HCT116 (cell line): ENCODE measurements around the gene COL1A1.

Experiments
- ELF1 ChIP-seq: IDR thresholded peaks from 2 replicates; pipeline ENCODE4 v1.6.1; 2012; ENCODE audit warnings: low read depth, borderline replicate concordance
- EZH2 ChIP-seq: fragments of 200-600 bp; sonication (generic); IDR thresholded peaks from 2 replicates; pipeline ENCODE4 v1.6.1; 2017; ENCODE audit warnings: antibody characterized with exemption, mixed run types
- FOSL1 ChIP-seq: IDR thresholded peaks from 2 replicates; pipeline ENCODE4 v1.6.1; 2012; ENCODE audit warnings: low read depth
- POLR2A ChIP-seq: IDR thresholded peaks from 2 replicates; pipeline ENCODE4 v1.7.0; 2011; ENCODE audit warnings: borderline replicate concordance; ENCODE audit not compliant: insufficient read depth, insufficient read length; ENCODE audit errors: extremely low read depth
- POLR2AphosphoS5 ChIP-seq: IDR thresholded peaks from 2 replicates; pipeline ENCODE4 v1.6.1; 2011; ENCODE audit warnings: mild to moderate bottlenecking, low read depth, low read length, moderate library complexity
- RAD21 ChIP-seq: IDR thresholded peaks from 2 replicates; pipeline ENCODE4 v1.6.1; 2012; ENCODE audit warnings: low read depth, mild to moderate bottlenecking
- REST ChIP-seq: IDR thresholded peaks from 2 replicates; pipeline ENCODE4 v1.6.1; 2012; ENCODE audit warnings: low read depth
- SIN3A ChIP-seq: IDR thresholded peaks from 2 replicates; pipeline ENCODE4 v1.6.1; 2012; ENCODE audit warnings: low read depth
- TCF7L2 ChIP-seq: IDR thresholded peaks from 2 replicates; pipeline ENCODE4 v1.7.0; 2011; ENCODE audit warnings: borderline replicate concordance, inconsistent platforms; ENCODE audit not compliant: insufficient read depth, insufficient read length; ENCODE audit errors: extremely low read depth
- YY1 ChIP-seq: IDR thresholded peaks from 2 replicates; pipeline ENCODE4 v1.6.1; 2011; ENCODE audit warnings: low read length, low read depth, moderate library complexity, mild to moderate bottlenecking; ENCODE audit not compliant: insufficient replicate concordance; ENCODE audit errors: extremely low read depth
- TF ChIP-seq, protein P1 (sequence below): IDR thresholded peaks from 2 replicates; pipeline ENCODE4 v1.6.1; 2012
- TF ChIP-seq, protein P2 (sequence below), 3 experiments: fragments of 200-600 bp in 1 of 3; sonication (generic) in 1 of 3; IDR thresholded peaks in 2 of 3; conservative IDR thresholded peaks in 1 of 3; 2 replicates each; pipeline ENCODE4 v1.5.1; 2012 to 2017; ENCODE audit warnings: low read depth in 2 of 3, low read length in 2 of 3, antibody characterized with exemption in 1 of 3, borderline replicate concordance in 1 of 3, control low read depth in 1 of 3, mild to moderate bottlenecking in 1 of 3, mixed read lengths in 1 of 3, mixed run types in 1 of 3, moderate library complexity in 1 of 3; ENCODE audit not compliant: insufficient read depth in 1 of 3

- TF ChIP-seq, protein P1, sequence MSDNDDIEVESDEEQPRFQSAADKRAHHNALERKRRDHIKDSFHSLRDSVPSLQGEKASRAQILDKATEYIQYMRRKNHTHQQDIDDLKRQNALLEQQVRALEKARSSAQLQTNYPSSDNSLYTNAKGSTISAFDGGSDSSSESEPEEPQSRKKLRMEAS, result no peak
- TF ChIP-seq POLR2A (no peak), ELF1 (no peak), RAD21 (no peak), FOSL1 (no peak), REST (no peak), YY1 (no peak), EZH2 (no peak), SIN3A (no peak), TCF7L2 (no peak), POLR2AphosphoS5 (no peak)
- TF ChIP-seq, protein P2, sequence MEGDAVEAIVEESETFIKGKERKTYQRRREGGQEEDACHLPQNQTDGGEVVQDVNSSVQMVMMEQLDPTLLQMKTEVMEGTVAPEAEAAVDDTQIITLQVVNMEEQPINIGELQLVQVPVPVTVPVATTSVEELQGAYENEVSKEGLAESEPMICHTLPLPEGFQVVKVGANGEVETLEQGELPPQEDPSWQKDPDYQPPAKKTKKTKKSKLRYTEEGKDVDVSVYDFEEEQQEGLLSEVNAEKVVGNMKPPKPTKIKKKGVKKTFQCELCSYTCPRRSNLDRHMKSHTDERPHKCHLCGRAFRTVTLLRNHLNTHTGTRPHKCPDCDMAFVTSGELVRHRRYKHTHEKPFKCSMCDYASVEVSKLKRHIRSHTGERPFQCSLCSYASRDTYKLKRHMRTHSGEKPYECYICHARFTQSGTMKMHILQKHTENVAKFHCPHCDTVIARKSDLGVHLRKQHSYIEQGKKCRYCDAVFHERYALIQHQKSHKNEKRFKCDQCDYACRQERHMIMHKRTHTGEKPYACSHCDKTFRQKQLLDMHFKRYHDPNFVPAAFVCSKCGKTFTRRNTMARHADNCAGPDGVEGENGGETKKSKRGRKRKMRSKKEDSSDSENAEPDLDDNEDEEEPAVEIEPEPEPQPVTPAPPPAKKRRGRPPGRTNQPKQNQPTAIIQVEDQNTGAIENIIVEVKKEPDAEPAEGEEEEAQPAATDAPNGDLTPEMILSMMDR (IDR thresholded peaks at IDR 0.05 in 2 of 3, conservative IDR thresholded peaks at IDR 0.05 in 1 of 3; ENCODE audit: borderline replicate concordance in 1 of 3, insufficient read depth in 1 of 3, low read depth in 2 of 3, low read length in 2 of 3), result no peak
Observed at GRCh38 chr17:50221864-50222545, 20.6 kb upstream of the COL1A1 start.
